GM19463 (cell line): Measurements from ENCODE around the gene TNFRSF1A.
A peak's percentile ranks its signal among the peaks of the same experiment; 100 is the strongest.

Experiments
- ATAC-seq: cut with Tn5 transposase; IDR thresholded peaks from one replicate; pipeline ENCODE4 v1.9.1; 2021; ENCODE audit warnings: mild to moderate bottlenecking, moderate library complexity; ENCODE audit not compliant: unreplicated experiment

TNFRSF1A gene

GRCh38 chr12:6324936-6325750, 16.7 kb downstream of the TNFRSF1A start:
- no peak for ATAC-seq

- ATAC-seq = no peak
Measured at GRCh38 chr12:6323995-6324711, 17.7 kb downstream of the TNFRSF1A start.

DNA sequence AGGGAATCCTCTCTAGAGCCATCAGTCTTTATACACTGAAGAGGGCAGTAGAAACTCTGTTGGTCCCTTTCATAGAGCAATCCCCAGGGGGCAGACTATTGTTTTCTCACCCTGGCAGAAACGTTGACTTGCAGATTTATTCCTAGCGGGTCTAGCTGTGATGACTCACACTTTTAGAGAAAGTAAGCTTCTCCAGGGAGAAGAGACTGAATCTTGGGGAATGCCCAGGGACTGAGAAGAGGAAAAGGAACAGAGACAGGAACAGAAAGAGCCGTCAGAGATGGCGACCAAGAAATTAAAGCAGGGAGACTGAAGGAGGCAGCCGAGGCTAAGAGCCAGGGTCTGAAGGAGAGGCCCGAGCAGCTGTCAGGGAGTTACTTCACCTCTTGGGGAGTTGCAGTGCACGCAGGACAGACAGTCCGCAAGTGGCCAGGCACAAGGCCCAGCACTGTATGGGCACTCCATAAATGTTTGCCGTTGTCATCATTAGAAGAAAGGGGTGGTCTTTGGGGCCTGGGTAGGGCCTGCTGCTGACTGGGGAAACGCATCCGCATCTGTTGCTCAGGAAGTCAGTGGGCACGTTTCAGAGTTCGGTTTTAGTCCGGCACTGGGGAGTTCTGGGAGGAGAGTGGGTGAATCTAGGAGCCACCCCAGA, 18.4 kb downstream of the TNFRSF1A start:
- ATAC-seq = peak; percentile 63

- peak; percentile 20 for ATAC-seq
Measured at GRCh38 chr12:6322969-6323339, 18.9 kb downstream of the TNFRSF1A start.

DNA sequence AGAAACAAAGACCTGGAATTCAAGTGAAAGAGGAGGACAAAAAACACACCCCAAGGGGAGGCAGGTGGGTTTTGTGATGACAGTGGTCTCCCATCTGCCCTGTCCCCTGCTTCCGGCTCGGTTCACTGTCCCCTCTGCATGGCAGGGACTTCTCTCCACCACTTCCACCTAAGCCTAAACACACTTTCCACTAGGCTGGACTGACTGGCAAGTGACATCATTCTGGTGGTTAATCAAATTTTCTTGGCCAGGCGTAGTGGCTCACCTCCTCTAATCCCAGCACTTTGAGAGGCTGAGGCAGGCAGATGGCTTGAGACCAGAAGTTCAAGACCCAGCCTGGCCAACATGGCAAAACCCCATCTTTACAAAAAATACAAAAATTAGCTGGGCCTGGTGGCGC, 19.5 kb downstream of the TNFRSF1A start:
- ATAC-seq = no peak

- ATAC-seq = no peak
Measured at GRCh38 chr12:6321905-6322304, 20.0 kb downstream of the TNFRSF1A start.

DNA sequence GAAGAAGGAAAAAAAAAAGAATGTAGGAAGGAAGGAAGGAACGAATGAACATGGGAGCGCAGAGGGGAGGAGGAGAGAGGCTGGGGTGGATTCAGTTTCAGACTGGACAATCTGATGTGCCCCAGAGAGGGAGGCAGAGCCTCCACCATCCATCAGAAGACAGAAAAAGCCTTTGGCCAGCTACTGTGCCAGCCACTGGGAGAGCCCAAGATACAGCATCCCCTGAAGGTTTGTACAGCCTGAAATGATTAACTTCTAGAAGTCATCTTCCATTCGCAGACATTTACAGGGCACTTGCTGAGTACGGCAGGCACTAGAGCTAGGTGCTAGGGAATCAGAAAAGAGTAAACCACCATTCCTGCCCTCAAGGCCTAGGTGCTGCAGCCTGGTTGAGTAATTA, 22.4 kb downstream of the TNFRSF1A start:
- ATAC-seq = no peak

- ATAC-seq = no peak
Measured at GRCh38 chr12:6318440-6318879, 23.4 kb downstream of the TNFRSF1A start.

DNA sequence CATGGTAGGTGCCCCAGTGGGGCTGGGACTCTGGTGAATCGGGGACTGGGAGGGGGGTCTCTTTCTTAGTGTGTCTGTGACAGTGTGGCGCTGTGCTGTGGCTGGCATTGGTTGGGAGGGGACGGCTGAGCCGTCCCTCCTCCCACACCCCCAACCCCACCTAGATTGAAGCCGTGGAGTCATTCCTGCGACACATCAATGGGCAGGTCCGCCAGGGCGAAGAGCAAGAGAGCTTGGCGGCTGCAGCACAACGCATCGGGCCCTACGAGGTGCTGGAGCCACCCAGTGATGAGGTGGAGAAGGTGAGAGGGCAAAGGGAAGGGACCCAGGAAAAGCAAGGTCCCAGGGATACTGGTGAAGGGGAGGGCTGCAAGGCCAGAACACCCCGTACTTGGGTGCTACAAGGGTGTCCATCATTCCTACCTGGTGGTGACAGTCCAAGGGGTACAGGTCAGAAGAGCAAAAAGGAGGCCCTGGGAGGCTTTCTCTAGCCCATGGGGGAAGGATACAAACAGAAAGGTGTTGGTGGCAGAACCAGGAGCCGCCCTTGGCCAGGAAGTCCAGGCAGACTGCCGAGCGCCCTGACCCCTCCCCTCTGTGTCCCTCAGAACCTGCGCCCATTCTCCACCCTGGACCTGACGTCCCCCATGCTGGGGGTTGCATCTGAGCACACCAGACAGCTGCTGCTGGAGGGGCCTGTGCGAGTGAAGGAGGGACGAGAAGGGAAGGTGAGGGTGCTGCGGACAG, 24.0 kb downstream of the TNFRSF1A start:
- ATAC-seq = no peak

DNA sequence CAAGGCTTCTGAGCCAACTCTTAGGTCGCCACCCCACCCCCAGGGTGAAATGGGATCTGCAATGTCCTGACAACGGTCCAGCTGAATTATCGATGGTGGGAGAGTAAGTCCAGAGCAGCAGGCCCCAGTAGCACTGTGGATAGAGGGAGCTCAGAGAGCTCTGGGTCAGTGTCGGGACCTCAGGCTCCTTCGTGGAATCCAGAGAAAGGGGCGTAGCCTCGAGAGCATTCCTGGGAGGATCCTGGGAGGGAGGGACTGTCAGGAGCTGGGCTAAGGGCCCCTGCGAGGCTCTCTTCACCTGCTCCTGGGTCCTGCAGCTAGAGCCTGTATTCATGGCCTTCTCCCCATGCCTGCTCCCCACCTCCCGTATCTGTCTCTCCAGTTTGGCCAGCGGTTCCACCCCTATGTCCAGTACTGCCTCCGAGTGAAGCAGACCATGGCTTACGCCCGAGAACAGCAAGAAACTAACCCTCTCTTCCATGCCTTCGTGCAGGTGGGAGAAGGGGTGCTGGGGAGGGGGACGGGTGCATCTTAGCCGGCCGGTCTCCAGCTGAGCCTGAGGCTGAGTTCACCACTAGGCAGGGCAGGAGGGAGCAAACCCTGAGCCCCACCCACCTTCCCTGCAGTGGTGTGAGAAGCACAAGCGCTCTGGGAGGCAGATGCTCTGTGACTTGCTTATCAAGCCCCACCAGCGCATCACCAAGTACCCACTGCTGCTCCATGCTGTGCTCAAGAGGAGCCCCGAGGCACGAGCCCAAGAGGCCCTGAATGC, 24.8 kb downstream of the TNFRSF1A start:
- no peak for ATAC-seq

DNA sequence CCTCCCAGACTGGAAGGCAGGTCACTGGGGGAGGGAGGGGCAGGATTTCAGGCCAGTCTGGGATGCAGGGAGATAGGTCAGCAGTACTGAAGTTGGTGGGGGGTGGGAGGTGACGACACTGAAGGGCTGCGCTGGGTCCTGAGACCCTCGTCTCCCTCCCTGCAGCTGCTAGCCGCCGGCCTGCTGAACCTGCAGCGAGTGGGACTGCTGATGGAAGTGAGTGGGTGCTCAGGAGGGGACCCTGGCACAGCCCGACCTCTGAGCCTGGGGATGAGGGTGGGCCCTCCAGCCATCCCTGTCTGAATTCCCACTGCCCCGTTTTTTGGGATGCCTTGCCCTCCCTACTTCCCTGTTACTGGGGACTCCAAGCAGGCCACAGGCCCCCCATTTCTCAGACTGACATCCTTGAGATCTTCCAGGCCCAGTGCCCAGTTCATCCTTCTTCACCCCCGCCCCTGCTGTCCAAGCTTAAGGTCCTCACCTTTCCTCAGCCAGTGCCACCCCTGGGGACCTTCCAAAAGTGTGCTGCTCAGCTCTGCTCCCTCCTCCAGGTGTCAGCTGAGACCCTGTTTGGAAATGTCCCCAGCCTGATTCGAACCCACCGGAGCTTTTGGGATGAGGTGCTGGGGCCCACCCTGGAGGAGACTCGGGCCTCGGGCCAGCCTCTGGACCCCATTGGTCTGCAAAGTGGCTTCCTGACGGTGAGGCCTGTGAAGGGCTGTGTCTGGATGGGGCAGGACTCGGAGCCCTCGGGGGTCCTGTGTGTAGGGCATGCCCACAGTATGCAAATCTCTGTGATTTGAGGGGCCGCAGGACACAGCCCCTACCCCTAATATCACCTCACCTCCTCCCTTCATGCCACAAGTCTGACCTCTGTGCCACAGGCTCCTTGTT, 25.9 kb downstream of the TNFRSF1A start:
- no peak for ATAC-seq

- no peak for ATAC-seq
Measured at GRCh38 chr12:6315184-6315583, 26.7 kb downstream of the TNFRSF1A start.

- ATAC-seq = no peak
Measured at GRCh38 chr12:6314776-6315175, 27.1 kb downstream of the TNFRSF1A start.

DNA sequence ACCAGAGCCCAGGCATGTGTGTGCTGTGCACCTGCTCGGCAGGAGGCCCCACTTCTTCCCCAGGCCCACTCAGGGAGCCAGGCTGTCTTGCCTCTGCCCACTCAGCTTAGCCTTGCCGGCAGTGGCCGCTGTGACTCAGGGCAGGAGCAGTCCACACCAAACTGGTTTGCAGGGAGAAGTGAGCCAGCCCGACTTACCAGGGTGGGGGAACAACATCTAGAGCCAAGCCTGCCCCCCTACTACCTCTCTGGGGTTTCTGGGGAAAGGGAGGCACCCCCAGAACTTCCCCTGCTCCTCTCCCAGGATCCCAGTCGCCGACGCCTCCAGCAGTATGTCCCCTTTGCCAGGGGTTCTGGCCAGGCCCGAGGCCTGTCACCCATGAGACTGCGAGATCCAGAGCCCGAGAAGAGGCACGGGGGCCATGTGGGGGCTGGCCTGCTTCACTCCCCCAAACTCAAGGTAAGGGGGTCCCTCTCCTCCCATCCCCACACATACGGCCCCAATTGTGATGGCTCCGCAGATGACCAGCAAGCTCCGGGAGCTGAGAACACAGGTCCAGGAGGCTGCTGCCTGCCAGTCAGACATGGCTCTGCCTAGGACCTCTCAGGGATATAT, 28.4 kb downstream of the TNFRSF1A start:
- ATAC-seq = no peak

GRCh38 chr12:6312529-6313325, 29.1 kb downstream of the TNFRSF1A start:
- ATAC-seq = peak; percentile 68

DNA sequence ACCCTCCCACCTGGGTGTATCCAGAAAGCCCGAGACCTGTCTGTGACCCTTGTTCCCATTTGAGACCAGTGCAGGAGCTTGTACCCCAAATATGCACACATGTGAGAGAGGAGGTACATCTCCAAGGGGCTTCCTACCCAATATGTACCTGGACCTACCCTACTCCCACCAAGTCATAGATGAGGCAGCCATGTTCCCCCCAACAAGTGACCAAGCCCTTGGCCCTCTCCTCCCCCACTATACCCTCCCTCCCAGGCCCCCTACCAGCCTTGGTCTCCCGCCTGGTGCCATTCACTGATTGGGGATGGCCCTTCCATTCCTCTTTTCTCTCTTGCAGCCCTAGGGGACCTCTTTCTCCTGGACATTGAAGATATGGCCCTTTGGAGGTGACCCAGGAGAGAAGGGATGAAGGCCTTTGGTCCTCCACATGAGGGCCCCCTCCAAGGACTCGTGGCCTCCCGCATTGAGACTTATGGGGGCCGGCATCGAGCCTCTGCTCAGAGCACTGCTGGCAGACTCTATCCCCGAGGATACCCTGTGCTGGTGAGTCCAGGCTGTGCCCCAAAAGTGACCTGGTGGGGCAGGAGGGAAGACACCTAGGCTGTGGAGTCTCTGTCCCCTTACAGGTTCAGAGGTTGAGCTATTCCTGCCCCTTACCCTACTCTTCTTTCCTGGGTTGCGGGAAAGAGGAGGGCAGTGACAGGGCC, 29.9 kb downstream of the TNFRSF1A start:
- ATAC-seq = no peak

- ATAC-seq = no peak
Measured at GRCh38 chr12:6310771-6311610, 30.9 kb downstream of the TNFRSF1A start.
